Tibial nerve (tissue), 4 donors: Measurements from ENCODE around the gene TTC24.
A peak's percentile ranks its signal among the peaks of the same experiment; 100 is the strongest.

Experiments
- EP300 ChIP-seq, 2 donors: sonication (generic); formaldehyde crosslinking; IDR thresholded peaks; one replicate each; pipeline ENCODE4 v1.6.1; 2017; ENCODE audit warnings: antibody characterized with exemption in 2 of 2, mild to moderate bottlenecking in 1 of 2
- POLR2A ChIP-seq, 2 donors: fragments of 450-650 bp; IDR thresholded peaks; one replicate each; pipeline ENCODE4 v1.6.1; 2017; ENCODE audit warnings: antibody characterized with exemption in 2 of 2, mild to moderate bottlenecking in 2 of 2, moderate library complexity in 2 of 2
- TF ChIP-seq, protein P1 (sequence below), 5 experiments: fragments of 200-600 bp in 3 of 5; fragments of 450-650 bp in 2 of 5; sonication (generic) in 3 of 5; IDR thresholded peaks; one replicate each; pipeline ENCODE4 v1.5.1; 2016 to 2019; ENCODE audit warnings: antibody characterized with exemption in 5 of 5, mild to moderate bottlenecking in 3 of 5, moderate library complexity in 2 of 5

DNA sequence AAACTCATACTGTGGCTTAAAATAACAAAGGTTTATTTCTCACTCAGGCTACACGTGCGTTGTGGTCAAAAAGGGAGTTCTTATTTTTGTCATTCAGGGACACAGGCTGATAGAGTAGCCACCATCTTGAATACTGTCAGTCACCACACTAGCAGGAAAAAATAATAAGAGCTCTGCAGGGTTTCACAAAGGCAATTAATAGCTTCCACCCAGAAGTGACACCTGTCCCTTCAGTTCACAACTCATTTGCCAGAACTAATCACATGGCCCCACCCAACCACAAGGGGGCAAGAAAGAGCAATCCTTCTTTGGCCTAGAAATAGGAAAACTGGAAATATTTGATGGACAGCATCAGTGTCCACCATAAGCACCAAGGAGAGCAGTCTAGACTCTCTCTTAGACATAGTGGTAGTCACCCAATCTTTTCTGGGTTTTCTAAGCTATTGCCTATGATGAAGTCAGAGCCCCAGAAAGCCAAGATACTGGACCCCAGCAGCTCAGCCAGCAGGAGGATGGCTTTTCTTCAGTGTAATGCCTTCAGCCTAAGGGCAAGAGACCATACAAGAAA, 47.9 kb downstream of the TTC24 start:
- TF ChIP-seq POLR2A (IDR thresholded peaks at IDR 0.05) = no peak
- TF ChIP-seq, protein P1, sequence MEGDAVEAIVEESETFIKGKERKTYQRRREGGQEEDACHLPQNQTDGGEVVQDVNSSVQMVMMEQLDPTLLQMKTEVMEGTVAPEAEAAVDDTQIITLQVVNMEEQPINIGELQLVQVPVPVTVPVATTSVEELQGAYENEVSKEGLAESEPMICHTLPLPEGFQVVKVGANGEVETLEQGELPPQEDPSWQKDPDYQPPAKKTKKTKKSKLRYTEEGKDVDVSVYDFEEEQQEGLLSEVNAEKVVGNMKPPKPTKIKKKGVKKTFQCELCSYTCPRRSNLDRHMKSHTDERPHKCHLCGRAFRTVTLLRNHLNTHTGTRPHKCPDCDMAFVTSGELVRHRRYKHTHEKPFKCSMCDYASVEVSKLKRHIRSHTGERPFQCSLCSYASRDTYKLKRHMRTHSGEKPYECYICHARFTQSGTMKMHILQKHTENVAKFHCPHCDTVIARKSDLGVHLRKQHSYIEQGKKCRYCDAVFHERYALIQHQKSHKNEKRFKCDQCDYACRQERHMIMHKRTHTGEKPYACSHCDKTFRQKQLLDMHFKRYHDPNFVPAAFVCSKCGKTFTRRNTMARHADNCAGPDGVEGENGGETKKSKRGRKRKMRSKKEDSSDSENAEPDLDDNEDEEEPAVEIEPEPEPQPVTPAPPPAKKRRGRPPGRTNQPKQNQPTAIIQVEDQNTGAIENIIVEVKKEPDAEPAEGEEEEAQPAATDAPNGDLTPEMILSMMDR (IDR thresholded peaks at IDR 0.05) = peak; percentile 40 to 64 (median 49)
- TF ChIP-seq EP300 (IDR thresholded peaks at IDR 0.05) = no peak
